Measurements from ENCODE around the gene STAG1.

DNA sequence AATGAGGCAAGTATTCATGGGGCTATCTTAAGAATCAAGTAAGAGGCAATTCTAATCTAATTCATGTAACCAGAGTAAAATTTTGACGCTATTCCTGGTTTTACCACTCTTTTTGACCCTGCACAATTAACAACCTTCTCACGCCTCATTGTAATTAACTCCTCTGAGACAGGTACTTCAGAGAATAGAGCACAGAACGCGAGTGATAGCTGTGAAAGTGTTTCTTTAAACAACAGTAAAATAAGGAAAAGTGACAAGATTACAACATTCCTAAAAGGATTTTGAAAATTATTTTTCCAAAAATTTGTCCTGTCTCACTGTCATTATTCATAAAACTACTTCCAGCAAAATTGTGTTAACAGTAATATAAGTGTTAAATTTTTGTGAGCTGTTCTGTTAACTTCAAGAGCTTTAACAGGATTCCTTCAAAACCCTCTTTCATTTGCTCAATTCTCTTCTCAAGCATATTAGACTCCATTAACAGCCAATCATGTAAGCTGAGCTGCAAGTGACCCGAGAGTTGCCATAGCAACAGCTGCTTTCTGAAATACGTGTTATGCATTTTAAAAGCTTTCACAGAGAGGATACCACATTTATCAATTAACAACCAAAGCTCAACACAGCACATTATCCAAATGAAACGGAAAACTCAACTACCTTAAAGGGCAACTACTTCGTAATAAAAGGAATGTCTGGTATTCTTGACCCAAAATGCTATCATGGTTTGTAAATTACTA lies 93.1 kb downstream of the STAG1 start:
- TF ChIP-seq CTCF (IDR thresholded peaks at IDR 0.05) (no peak), ZFX (IDR thresholded peaks at IDR 0.05; ENCODE audit: borderline replicate concordance) (no peak)

Measured in 22Rv1 (cell line).